Activated T-cell treated with anti-CD3 and anti-CD28 coated beads for 1 hour (primary cell): ENCODE measurements around the gene WWOX.

Experiments
- DNase-seq: peaks from one replicate; pipeline ENCODE4 v3.0.0-alpha.2; 2020; ENCODE audit warnings: low read depth

WWOX gene

GRCh38 chr16:78530283-78530682, 430.8 kb downstream of the WWOX start:
- no peak for DNase-seq

DNA sequence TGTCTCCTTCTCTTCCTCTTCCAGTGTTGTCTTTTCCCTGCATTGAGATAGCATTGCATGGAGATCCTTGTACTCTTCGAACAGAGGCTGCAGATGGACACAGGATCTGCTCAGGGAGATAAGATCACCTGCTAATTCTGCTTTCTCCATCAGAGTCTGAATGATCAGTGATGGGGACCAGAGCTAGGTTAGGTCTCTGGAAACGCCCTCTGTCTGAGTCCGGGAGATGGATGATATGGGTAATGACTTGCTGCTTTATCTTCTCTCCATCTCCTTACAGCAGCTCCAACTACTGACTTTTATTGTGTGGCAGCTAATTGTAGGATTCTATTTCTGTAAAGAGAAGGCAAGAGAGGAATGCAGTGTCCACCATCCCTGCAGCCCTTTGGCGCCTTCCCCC, 435.6 kb downstream of the WWOX start:
- DNase-seq = no peak

DNA sequence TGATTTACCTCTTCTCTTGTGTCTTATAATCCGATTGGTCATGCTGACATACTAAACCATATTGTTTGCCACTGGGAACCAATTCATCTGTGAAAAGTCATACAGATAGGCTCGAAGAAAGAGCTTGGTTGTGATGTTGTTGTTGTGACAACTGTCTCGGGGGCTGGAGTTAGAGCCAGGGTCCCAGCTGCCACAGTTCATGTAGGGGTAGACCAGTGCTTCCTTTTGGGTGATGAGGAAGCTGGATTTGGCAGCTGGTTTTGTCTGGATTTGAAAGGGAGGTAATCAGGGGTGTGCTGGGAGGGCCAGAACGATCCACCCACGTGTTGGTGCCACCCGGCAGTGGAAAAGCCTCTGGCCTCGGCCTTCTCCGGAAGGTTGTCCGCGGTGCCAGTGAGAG, 438.1 kb downstream of the WWOX start:
- DNase-seq = no peak

GRCh38 chr16:78538292-78538691, 438.8 kb downstream of the WWOX start:
- DNase-seq = no peak

GRCh38 chr16:78538919-78539318, 439.5 kb downstream of the WWOX start:
- no peak for DNase-seq

GRCh38 chr16:78542419-78542818, 443.0 kb downstream of the WWOX start:
- no peak for DNase-seq

GRCh38 chr16:78543023-78543422, 443.6 kb downstream of the WWOX start:
- DNase-seq = no peak

DNA sequence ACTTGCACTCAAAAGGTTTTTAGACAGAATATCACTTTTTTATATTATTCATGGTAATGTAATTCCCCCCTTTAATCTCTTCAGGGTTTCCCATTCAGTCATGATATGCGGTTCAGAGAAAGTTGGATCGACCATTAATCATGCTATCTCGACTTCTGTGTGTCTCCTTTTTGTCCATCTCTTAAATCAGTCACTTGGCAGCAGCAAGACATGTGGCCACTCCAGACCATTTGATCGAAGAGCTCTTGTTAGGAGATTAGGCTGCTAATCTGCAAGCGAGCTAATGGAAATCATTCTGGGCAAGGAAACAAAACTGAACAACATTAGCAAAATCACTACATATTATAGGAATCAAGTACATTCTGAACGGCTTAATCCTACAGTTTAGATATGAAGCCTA, 449.9 kb downstream of the WWOX start:
- no peak for DNase-seq

DNA sequence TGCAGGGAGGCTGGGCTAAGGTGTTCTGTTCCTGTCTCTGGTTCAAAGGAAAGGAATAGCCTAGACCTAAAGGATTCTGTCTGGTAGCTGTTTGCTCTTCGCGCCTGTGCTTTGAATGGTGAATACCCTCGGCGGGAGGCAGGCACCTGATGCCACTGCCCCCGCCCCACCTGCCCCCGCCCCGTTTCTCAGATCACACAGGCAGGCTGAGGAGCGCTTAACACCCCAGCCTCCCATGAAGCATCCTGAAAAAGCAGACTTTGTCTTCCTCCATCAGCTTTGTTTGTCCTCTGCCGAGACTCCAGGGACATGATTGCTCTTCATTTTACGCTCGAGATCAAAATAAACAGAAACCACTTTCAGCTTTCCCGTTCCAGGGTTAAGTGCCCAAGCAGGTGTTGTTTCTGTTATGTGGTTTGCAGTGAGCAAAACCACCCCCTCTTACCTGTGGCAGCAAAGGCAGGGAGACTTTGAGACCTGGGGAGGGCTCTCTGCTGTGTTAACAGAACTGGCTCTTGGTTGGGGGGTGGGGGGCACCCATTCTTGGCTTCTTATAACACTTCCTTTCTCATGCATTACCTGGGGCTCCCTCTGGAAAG, 452.1 kb downstream of the WWOX start:
- no peak for DNase-seq

DNA sequence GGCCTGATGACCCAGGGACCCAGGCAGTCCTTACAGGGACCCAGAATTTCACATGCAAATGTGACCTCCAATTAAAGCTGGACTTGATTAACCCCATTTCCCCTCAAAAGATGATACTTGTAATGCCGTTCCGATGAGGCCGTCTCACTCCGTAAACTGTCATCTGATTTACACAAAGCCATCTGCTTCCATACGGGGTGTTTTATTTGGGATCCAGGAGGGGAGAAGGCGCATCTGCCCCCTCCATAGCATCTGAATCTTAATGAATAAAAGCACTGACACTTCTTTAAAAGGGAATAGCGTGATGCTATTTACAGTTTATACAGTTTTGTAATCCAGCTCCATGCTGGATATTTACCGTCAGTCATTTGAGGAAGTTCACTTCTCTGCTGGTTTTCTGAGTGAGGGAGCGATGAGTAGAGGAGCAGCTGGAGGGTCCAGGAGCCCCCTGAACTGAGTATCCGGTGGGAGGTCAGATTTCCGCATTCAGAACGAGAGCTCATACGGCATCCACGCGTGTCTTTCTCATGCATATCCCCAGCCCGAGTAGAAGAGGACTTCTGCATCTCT, 452.7 kb downstream of the WWOX start:
- DNase-seq = no peak

DNA sequence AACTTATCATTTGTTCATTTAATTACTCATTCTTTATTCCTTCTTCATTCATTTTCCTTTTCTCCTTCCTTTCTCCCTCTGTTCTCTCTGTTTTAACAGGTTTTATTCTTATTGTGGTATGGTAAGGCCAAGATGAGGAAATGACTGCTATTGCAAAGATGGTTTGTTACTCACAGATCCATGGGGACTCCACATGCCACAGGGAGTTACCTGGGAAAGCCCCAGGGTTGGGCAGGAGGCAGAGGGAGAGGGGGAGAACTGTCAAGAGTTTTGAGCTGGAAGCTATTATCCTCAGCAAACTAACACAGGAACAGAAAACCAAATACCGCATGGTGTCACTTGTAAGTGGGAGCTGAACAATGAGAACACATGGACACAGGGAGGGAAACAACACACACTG, 453.3 kb downstream of the WWOX start:
- DNase-seq = no peak

- no peak for DNase-seq
Observed at GRCh38 chr16:78553268-78554039, 454.0 kb downstream of the WWOX start.

DNA sequence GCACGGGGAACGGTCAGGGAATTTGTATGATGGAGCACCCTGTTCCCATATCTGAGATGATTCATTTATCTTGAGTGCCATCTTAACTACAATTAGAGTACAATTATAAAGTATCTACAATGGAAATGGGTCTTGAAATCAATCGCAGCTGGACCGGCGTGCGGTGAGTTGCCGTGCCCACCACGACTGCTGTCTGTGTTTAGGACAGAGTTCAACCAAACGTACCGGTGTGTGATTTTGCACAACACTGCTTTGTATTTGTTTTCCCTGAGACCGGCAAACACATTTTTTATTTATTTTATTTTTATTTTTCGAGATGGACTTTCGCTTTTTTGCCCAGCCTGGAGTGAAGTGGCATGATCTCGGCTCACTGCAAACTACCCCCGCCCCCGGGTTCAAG, 457.0 kb downstream of the WWOX start:
- DNase-seq = no peak

DNA sequence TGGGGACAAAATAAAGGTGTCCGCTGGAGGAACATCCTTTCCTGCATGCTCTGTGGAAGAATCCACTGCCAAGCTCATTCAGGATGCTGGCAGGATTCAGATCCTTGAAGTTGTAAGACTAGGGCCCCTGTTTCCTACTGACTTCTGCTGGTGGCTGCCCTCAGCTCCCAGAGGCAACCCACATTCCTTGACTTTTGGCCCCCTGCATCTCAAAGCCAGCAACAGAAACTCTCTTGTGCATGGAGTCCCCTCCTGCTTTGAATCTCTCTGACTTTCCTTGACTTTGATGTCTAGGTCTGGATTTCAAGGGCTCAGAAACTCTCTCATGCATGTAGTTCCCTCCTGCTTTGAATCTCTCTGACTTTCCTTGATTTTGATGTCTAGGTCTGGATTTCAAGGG, 461.5 kb downstream of the WWOX start:
- DNase-seq = no peak

- no peak for DNase-seq
Observed at GRCh38 chr16:78562111-78562510, 462.7 kb downstream of the WWOX start.

DNA sequence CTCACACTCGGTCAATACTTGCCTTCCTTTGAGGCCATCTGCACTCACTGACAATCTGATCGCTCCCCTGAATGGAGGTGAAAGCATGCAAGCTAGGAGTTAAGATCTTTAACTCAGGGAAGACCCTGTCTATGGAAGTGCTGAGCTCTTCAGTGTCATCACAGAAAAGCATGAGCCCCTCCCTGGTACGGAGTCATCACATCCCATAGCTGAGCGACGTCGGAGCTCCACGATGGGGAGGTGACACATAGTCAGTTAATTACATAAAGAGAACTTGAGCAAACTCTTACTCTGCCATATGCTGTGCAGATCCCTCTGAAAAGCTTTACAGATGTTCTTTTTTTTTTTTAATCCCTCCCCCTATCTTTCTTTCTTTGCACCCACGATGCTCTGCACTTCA, 463.2 kb downstream of the WWOX start:
- DNase-seq = no peak

- no peak for DNase-seq
Observed at GRCh38 chr16:78563905-78564304, 464.5 kb downstream of the WWOX start.

- no peak for DNase-seq
Observed at GRCh38 chr16:78566397-78567073, 467.1 kb downstream of the WWOX start.

DNA sequence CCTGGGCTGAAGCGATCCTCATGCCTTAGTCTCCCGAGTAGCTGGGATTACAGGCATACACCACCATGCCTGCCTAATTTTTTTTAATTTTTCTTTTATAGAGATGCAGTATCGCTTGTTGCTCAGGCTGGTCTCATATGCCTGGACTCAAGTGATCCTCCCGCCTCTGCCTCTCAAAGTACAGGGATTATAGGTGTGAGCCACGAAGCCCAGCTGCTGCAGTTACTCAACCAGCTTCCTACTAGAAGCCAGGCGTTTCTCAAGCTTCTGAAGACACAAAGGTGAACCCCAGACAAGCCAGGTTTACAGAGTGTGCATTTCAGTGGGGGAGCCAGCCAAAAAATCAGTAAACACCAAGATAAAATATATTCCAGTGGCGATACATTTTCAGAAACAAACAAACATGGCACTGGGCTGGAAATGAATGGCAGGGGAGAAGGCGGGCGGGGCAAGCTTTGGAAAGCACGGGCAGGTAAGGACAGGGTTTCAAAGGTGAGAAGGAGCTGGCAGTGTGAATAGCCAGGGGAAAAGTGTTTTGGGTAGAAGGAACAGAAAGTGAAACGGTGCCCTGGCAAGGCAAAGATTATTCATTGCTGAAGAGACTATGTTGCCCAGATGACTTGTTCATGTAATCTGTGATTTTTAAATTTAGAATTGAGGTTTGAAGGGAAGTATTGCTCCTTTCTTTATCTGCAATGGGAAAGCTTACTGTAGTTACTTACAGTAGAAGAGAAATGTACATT, 471.1 kb downstream of the WWOX start:
- DNase-seq = no peak

- no peak for DNase-seq
Observed at GRCh38 chr16:78571434-78571833, 472.0 kb downstream of the WWOX start.

DNA sequence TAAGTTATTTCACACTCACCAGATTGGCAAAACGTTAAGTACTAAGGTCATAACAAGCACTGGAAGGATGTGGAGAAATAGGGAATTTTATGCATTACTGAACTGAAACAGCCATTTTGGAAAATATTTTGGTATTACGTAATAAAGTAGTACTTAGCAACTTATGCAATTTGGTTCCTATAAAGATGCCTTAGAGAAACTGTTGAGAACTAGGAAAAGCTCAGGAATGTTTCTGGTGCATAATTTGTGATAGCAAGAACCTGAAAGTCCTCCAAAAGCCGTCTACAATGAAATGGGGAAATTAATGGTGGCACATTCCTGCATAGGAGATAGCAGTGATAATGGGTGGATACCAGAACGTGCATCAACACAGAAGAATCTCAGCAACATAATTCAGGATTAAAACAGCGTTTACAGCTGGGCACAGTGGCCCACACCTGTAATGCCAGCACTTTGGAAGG, 472.5 kb downstream of the WWOX start:
- DNase-seq = no peak

DNA sequence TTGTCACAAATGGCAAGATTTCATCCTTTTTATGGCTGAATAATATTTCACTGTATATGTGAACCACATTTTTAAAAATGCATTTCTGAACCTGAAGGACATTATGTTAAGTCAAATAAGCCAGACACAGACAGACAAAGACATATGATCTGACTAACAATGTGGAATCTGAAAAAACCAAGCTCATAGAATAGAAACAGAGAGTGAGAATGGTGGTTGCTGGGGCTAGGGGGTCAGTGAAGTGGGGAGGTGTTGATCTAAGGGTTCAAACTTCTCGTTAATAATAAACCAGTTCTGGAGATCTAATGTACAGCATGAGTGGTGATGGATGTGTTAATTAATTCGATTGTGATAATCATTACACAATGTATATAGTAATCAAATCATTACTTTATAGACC, 475.1 kb downstream of the WWOX start:
- DNase-seq = no peak
